Endothelial cell of umbilical vein (primary cell): ENCODE results near the gene GGNBP2.

Source experiments
- EZH2 ChIP-seq: IDR thresholded peaks from 2 replicates; pipeline ENCODE4 v1.6.1; 2012; ENCODE audit warnings: borderline replicate concordance, low read depth, mild to moderate bottlenecking, moderate library complexity, low read length, inconsistent platforms; ENCODE audit not compliant: severe bottlenecking
- FOS ChIP-seq: IDR thresholded peaks from 2 replicates; pipeline ENCODE4 v1.6.1; 2011; ENCODE audit warnings: mild to moderate bottlenecking, low read length, moderate library complexity, borderline replicate concordance; ENCODE audit not compliant: insufficient read depth
- POLR2A ChIP-seq: IDR thresholded peaks from 2 replicates; pipeline ENCODE4 v1.6.1; 2012; ENCODE audit warnings: low read depth, mild to moderate bottlenecking, control low read depth, low read length
- POLR2AphosphoS5 ChIP-seq: IDR thresholded peaks from 2 replicates; pipeline ENCODE4 v1.6.1; 2012; ENCODE audit warnings: low read depth, mild to moderate bottlenecking, control low read depth, low read length, moderate library complexity; ENCODE audit not compliant: insufficient read depth
- TF ChIP-seq, protein P1 (sequence below), 2 donors: IDR thresholded peaks; 1 replicate in 1 of 2; 2 replicates in 1 of 2; pipeline ENCODE4 v1.5.1; 2011; ENCODE audit warnings: low read length in 2 of 2, mild to moderate bottlenecking in 2 of 2, moderate library complexity in 2 of 2, control low read depth in 1 of 2, inconsistent platforms in 1 of 2, low read depth in 1 of 2; ENCODE audit not compliant: insufficient read depth in 1 of 2; ENCODE audit errors: extremely low read depth in 1 of 2
- TF ChIP-seq, protein P2 (sequence below): IDR thresholded peaks from 2 replicates; pipeline ENCODE4 v1.6.1; 2011; ENCODE audit not compliant: insufficient read depth, insufficient read length

DNA sequence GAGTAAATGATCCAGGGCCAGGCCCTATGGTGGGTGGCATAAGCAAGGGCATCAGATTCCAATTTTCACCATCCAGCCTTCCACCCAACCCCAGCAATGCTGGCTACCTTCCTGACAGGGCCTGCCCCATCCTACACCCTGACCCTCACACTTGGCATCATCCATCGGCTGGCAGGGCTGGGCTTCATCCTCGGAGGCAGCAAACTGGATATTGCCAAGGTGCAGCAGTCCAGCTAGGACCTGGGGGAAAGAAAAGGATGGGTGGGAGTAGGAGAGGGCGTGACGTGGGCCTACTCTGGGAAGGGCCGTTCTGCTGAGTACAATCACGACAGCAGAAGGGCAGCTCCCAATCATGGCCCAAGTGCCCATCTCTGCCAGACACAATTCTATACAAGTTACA, 33.5 kb upstream of the GGNBP2 start:
- TF ChIP-seq POLR2A (no peak), EZH2 (no peak), POLR2AphosphoS5 (no peak), FOS (no peak)
- TF ChIP-seq, protein P1, sequence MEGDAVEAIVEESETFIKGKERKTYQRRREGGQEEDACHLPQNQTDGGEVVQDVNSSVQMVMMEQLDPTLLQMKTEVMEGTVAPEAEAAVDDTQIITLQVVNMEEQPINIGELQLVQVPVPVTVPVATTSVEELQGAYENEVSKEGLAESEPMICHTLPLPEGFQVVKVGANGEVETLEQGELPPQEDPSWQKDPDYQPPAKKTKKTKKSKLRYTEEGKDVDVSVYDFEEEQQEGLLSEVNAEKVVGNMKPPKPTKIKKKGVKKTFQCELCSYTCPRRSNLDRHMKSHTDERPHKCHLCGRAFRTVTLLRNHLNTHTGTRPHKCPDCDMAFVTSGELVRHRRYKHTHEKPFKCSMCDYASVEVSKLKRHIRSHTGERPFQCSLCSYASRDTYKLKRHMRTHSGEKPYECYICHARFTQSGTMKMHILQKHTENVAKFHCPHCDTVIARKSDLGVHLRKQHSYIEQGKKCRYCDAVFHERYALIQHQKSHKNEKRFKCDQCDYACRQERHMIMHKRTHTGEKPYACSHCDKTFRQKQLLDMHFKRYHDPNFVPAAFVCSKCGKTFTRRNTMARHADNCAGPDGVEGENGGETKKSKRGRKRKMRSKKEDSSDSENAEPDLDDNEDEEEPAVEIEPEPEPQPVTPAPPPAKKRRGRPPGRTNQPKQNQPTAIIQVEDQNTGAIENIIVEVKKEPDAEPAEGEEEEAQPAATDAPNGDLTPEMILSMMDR (IDR thresholded peaks at IDR 0.05; ENCODE audit: extremely low read depth in 1 of 2, insufficient read depth in 1 of 2, low read depth in 1 of 2, low read length in 2 of 2) = no peak
- TF ChIP-seq, protein P2, sequence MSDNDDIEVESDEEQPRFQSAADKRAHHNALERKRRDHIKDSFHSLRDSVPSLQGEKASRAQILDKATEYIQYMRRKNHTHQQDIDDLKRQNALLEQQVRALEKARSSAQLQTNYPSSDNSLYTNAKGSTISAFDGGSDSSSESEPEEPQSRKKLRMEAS = no peak
